Measurements from ENCODE around the gene FAM83E. TPM values are rescaled to one million over a fixed set of nuclear protein-coding genes. Genes with fewer than 3 reads are reported as not detected.
A peak's percentile ranks its signal among the peaks of the same experiment; 100 is the strongest.

The FAM83E gene
- polyA plus RNA-seq, 1 experiment: 0.16 TPM

- H3K4me3 ChIP-seq (ENCODE audit: low read depth, low read length): peak within 1 kb of the TSS; percentile 65
- H3K27me3 ChIP-seq (ENCODE audit: control insufficient read depth, insufficient read depth, low read length): peaks cover 4% of the 10 kb centered on the region; the same call in 1 of the 2 replicates
- CTCF ChIA-PET: interaction anchor here (1.2 kb wide), 1 partner anchor 9 kb away, joined by 3 read pairs; no protein-coding TSS in a partner anchor
- TF ChIP-seq CTCF (IDR thresholded peaks at IDR 0.05; ENCODE audit: insufficient read depth, low read depth, low read length): peak; percentile 24; the same call in 1 of the 2 replicates
- POLR2A ChIA-PET: no interaction called here
- no peaks in the 10 kb centered on the region for H3K36me3 ChIP-seq (ENCODE audit: control insufficient read depth, insufficient read depth, low read length)
- no peak for DNase-seq (ENCODE audit: low read depth)
These were observed 22.1 kb upstream of the FAM83E start, which contains the start of gene DBP for GRCh38 chr19:48636859-48637448. Gene DBP (minus strand): TSS chr19:48637379. CDS start chr19:48636994, 385 bp downstream.

- ChIA-PET CTCF (interaction anchor here (1.2 kb wide), 1 partner anchor 9 kb away, joined by 3 read pairs; no protein-coding TSS in a partner anchor), POLR2A (no interaction called here)
- H3K36me3 ChIP-seq (ENCODE audit: control insufficient read depth, insufficient read depth, low read length): no peaks in the 10 kb centered on the region
- H3K4me3 ChIP-seq (ENCODE audit: low read depth, low read length): peak overlapping the region; percentile 65
- H3K27me3 ChIP-seq (ENCODE audit: control insufficient read depth, insufficient read depth, low read length): peaks cover 4% of the 10 kb centered on the region; the same call in 1 of the 2 replicates
- no peak for TF ChIP-seq CTCF (IDR thresholded peaks at IDR 0.05; ENCODE audit: insufficient read depth, low read depth, low read length)
- no peak for DNase-seq (ENCODE audit: low read depth)
These were observed 21.3 kb upstream of the FAM83E start for GRCh38 chr19:48635966-48636858.

- Histone ChIP-seq H3K27me3 (ENCODE audit: control insufficient read depth, insufficient read depth, low read length) (peaks cover 4% of the 10 kb centered on the region; the same call in 1 of the 2 replicates), H3K4me3 (ENCODE audit: low read depth, low read length) (peak overlapping the region; percentile 65), H3K36me3 (ENCODE audit: control insufficient read depth, insufficient read depth, low read length) (peaks cover 2% of the 10 kb centered on the region; the same call in 1 of the 2 replicates)
- POLR2A ChIA-PET: no interaction called here
- CTCF ChIA-PET: no interaction called here
- TF ChIP-seq CTCF (IDR thresholded peaks at IDR 0.05; ENCODE audit: insufficient read depth, low read depth, low read length): no peak
- DNase-seq (ENCODE audit: low read depth): no peak
These were observed 20.5 kb upstream of the FAM83E start for GRCh38 chr19:48635263-48635965.

GRCh38 chr19:48634424-48635262 lies 19.8 kb upstream of the FAM83E start:
- POLR2A ChIA-PET: interaction anchor here (1.0 kb wide), 1 partner anchor 15 kb away, joined by 3 read pairs; the partner anchor contains the start of genes RPL18 and SPHK2
- CTCF ChIA-PET: interaction anchor here (1.4 to 2.3 kb wide), 2 partner anchors 11 kb away, joined by 6 to 9 read pairs; partner anchors contain the start of gene CA11
- peak; percentile 66 for DNase-seq (ENCODE audit: low read depth)
- Histone ChIP-seq H3K36me3 (ENCODE audit: control insufficient read depth, insufficient read depth, low read length) (peaks cover 2% of the 10 kb centered on the region; the same call in 1 of the 2 replicates), H3K27me3 (ENCODE audit: control insufficient read depth, insufficient read depth, low read length) (peaks cover 1% of the 10 kb centered on the region; the same call in 1 of the 2 replicates), H3K4me3 (ENCODE audit: low read depth, low read length) (peak overlapping the region; percentile 65)
- TF ChIP-seq CTCF (IDR thresholded peaks at IDR 0.05; ENCODE audit: insufficient read depth, low read depth, low read length): no peak

All from BJ (cell line).